ENCODE results near the gene TNRC18. TPM values are rescaled to one million over a fixed set of nuclear protein-coding genes. Genes with fewer than 3 reads are reported as not detected.

TNRC18 gene
- total RNA-seq (2022; extraction: Qiagen RNA extraction; ENCODE audit: low read depth): 31.6 to 49.6 TPM (median 41.8 TPM) in 5 replicates

GRCh38 chr7:5423306-5423975 lies at the start of gene TNRC18:
TSS of gene TNRC18 (minus strand) at chr7:5423834. CDS start at chr7:5421246, 2,588 bp downstream.

GRCh38 chr7:5282543-5283316 lies 140.9 kb downstream of the TNRC18 start, which contains the start of gene SLC29A4:
TSS of gene SLC29A4 (plus strand) at chr7:5282943. CDS start at chr7:5287817, 4,874 bp downstream.

Other genes starting within 250 kb of the TNRC18 start
- 43.0 to 57.5 TPM (median 55.2 TPM) in 5 replicates for gene WIPI2, start 233.6 kb downstream of the TNRC18 start, total RNA-seq (2022; extraction: Qiagen RNA extraction; ENCODE audit: low read depth)
- 8.3 to 15.3 TPM (median 14.5 TPM) in 5 replicates for gene SLC29A4, start 140.9 kb downstream of the TNRC18 start, total RNA-seq (2022; extraction: Qiagen RNA extraction; ENCODE audit: low read depth)
- gene FBXL18, start 90.0 kb upstream of the TNRC18 start, total RNA-seq (2022; extraction: Qiagen RNA extraction; ENCODE audit: low read depth): 8.1 to 12.0 TPM (median 10.6 TPM) in 5 replicates
- 3,510 to 4,074 TPM (median 3,668 TPM) in 5 replicates for gene ACTB, start 106.8 kb upstream of the TNRC18 start, total RNA-seq (2022; extraction: Qiagen RNA extraction; ENCODE audit: low read depth)
- 209 to 309 TPM (median 271 TPM) in 5 replicates for gene FSCN1, start 169.0 kb upstream of the TNRC18 start, total RNA-seq (2022; extraction: Qiagen RNA extraction; ENCODE audit: low read depth)

Data from A549 treated with RU486 at 1 μM for 4 hours (cell line).